ENCODE results near the gene DHH.
A peak's percentile ranks its signal among the peaks of the same experiment; 100 is the strongest.

Gene DHH

GRCh38 chr12:49048953-49049352, 45.6 kb downstream of the DHH start:
- no peak for DNase-seq

- DNase-seq: no peak
Observed at GRCh38 chr12:49046129-49046895, 48.3 kb downstream of the DHH start.

- no peak for DNase-seq
Observed at GRCh38 chr12:49044660-49045059, 49.9 kb downstream of the DHH start.

GRCh38 chr12:49043856-49044258, 50.7 kb downstream of the DHH start:
- peak; percentile 65 for DNase-seq

- DNase-seq: no peak
Observed at GRCh38 chr12:49043241-49043640, 51.4 kb downstream of the DHH start.

- DNase-seq: no peak
Observed at GRCh38 chr12:49041881-49042484, 52.6 kb downstream of the DHH start.

GRCh38 chr12:49041036-49041880, 53.3 kb downstream of the DHH start:
- DNase-seq: no peak

- no peak for DNase-seq
Observed at GRCh38 chr12:49040364-49040855, 54.2 kb downstream of the DHH start.

- DNase-seq: no peak
Observed at GRCh38 chr12:49039421-49040363, 54.9 kb downstream of the DHH start.

GRCh38 chr12:49038291-49038955, 56.2 kb downstream of the DHH start:
- DNase-seq: no peak

GRCh38 chr12:49037947-49038237, 56.7 kb downstream of the DHH start:
- no peak for DNase-seq

- DNase-seq: no peak
Observed at GRCh38 chr12:49037111-49037946, 57.3 kb downstream of the DHH start.
